GM19395 (cell line): ENCODE results near the gene EFCAB6.
"Not testable (repeated sequence)": the region's sequence is repeated elsewhere in the genome, so short reads cannot be mapped to it uniquely, and the experiment has no call there.

Experiments used
- ATAC-seq: cut with Tn5 transposase; IDR thresholded peaks from one replicate; pipeline ENCODE4 v1.9.1; 2021; ENCODE audit warnings: mild to moderate bottlenecking, moderate library complexity; ENCODE audit not compliant: unreplicated experiment

Gene EFCAB6

DNA sequence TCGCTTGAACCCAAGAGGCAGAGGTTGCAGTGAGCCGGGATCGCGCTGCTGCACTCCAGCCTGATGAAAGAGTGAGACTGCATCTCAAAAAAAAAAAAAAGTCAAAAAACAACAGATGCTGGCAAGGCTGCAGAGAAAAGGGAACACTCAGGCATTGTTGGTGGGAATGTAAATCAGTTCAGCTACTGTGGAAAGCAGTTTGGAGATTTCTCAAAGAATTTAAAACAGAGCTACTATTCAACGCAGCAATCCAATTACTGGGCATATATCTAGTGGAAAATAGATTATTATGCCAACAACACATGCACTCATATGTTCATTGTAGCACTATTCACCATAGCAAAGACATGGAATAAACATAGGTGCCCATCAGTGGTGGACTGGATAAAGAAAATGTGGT lies 89.7 kb downstream of the EFCAB6 start:
- ATAC-seq = no peak

DNA sequence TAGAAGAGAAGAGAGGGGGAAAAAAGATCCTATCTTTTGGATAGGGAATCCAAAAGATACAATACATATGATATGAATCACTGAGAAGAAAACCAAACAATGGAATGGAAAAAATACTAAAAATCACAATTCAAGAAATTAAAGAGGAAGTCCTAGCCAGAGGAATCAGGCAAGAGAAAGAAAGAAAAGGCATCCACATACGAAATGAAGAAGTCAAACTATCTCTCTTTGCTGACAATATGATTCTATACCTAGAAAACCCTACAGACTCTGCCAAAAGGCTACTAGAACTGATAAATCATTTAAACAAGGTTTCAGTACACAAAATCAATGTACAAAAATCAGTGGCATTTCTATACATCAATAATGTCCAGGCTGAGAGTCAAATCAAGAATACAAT lies 91.4 kb downstream of the EFCAB6 start:
- no peak for ATAC-seq

DNA sequence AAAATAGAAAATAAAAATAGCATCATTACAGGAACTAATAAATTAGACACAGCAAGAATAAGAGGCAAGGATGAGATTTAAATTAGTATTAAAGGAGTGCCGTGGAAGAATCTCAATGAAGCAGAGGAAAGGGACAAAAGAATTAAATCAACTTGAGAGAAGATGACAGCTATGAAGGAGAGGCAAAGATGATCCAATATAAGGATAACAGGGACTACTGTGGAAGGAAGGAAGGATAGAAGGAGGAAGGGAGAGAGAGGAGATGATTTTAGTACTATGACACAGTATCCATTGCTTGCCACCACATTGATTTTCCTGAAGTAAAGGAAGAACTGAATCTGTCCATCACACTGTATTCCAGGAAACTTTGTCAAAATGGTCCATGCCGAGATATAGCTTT lies 98.0 kb downstream of the EFCAB6 start:
- ATAC-seq = no peak

DNA sequence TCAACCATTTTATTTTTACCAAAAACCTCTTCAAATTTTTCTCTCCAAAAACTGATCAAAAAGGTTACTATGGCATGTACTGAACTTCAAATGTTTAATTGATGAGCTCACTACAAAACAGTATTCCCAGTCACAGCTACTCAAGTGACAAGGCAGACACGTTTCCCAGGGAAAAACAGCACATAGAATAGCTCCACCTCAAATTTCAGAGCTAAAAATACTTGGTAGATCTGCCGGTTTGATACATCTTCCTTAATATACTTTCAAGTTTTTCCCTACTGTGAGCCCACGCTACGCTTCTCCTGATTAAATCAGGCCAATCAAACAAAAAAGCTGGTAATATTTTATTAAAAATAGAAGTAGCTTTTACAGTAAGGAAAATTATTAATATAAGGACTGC lies 100.4 kb downstream of the EFCAB6 start:
- ATAC-seq = no peak

DNA sequence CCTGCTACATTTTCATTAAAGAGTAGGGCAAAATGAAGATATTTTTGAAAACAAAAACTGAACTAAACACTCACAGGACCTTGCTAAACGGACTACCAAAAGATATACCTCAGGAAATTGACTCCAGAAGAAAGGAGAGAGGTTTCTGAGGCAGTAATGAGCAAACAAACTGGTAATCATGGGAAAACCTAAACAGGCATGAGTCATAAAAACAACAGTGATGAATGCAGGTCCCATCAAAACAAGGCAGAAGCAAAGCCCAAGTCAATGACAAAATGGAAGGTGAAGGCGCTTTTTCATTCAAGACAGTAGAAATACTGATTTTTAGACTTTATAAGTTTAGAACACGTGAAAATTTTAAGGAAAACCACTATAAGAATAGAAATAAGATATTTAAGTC lies 104.5 kb downstream of the EFCAB6 start:
- no peak for ATAC-seq

DNA sequence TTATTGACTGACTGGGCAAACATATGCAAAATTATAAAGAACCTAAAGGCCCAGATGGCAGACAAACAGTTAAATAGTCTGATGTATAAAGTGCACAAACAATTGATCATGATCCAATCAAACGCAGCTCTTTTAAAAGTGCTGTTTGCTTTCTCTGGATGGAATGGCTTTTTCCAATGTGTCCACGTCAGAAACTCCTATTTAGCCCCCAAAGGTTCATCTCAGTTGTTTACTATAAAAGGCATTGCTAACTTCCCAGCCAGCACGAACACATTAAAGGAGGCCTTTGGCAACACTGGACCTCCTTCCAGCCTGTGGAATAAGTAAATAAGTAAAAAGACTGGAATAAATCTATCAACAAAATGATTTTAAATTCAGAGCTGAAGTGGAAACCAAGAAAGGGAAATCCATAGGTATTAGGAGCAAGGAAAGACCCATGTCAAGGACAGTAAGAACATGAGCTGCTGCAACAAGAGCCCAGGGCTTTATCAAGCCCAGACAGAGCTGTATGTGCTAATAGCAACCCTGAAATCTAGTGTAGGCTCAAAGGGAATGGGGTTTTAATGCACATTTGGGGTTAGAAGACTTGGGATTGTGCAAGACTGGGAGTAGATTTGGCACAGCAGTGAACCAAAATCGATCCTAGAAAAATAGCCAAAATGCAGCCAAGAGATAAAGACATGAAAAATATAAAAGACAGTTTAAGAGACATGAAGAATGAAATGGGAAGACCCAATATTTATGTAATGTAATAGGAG lies 105.4 kb downstream of the EFCAB6 start:
- ATAC-seq = no peak

DNA sequence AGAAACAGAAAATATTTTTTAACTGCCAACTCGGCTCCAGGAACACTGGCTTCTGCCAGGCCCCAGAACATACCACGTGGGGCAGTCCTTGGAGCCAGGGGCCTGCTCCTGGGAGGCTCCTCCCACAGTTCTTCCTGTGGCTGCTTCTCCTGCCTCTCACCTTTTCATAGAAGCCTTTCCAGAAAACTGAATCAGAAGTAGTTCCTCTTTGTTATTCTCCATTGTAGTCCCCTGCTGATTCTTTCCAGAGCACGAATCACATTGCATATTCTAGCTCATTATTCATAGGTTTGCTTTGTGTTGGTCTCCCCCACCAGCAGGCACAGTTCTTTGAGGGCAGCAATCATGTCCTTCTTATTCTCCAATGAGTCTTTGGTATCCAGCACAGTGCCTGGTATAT lies 106.0 kb downstream of the EFCAB6 start:
- ATAC-seq = no peak

DNA sequence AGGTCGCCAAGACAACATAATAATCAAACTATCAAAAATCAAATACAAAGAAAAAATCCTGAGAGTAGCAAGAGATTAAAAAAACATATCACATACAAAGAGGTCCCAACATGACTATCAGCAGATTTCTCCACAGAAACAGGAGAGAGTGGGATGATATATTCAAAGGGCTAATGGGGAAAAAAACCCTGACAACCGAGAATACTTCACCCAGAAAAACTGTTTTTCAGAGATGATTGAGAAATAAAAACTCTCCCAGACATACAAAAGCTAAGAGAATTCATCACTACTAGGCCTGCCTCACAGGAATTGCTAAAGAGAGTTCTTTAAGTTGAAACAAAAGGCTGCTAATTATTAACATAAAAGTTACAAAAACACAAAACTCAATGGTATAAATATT lies 108.1 kb downstream of the EFCAB6 start:
- ATAC-seq = no peak

DNA sequence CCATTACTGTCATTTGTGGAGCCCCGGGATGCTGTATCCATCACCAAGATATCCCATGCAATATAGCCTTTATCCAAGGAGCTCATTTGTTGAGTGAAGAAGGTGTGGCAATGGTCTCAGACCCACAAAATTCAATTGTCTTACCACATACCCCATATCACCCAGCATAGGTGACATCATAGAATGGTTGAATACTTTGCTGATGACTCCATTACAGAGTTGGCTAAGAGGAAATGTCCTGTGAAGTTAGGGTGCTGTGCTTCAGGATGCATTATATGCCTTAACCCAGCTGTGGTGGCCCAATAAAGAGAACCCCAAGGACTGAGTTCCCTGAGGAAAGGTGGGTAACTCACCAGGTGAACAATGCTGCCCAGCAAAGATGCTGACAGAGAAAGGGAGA lies 113.7 kb downstream of the EFCAB6 start:
- no peak for ATAC-seq

DNA sequence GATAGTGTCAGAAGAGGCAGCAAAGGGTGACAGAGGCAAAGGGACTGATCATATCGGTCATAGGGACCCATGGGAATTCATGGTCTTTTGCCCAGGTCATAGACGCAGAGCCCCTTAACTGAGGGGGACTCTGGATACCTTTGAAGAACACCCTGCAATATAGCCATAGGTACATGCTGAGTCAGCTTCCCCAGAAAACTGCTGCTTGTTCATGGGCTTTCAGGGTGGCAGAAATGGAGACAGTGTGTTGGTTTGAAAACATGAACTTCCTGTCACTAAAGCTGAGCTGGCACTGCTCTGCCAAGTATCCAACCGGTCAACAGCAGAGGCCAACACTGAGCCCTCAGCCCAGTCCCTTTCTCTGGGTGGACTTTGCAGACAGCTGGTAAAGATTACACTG lies 114.2 kb downstream of the EFCAB6 start:
- no peak for ATAC-seq

DNA sequence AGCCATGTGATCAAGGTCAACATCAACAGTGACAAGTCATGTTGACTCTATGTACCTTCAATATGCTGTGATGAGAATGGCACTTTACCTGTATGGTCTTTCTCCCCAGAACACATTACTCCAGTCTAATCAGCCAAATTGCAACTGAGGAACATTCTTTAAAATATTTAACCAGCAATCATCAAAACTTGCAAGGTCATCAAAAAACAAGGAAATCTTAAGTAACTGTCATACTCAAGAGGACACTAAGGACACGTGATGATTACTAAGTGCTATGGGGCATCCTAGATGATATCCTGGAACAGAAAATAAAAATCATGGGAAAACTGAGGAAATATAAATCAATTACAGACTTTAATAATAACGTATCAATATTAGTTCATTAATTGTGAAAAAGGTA lies 118.9 kb downstream of the EFCAB6 start:
- no peak for ATAC-seq

DNA sequence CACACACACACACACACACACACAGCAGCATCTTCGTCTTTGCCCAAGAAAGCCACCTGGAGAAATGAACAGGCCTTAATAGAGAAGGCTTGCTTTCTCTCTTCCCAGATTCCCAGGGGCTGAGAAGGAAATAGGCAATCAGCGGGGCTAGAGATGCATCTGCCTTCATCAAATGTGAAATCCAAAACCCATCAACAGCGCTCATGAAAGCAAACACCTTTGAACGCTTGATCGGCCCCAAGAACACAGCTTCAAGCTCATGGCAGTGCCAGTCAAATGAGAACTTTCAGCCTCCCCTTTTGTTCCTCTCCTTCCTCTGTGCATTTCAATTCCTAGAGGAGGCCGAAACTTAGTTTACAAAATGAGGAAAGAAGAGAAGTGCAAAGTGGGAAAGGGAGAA lies 122.7 kb downstream of the EFCAB6 start:
- ATAC-seq = no peak

DNA sequence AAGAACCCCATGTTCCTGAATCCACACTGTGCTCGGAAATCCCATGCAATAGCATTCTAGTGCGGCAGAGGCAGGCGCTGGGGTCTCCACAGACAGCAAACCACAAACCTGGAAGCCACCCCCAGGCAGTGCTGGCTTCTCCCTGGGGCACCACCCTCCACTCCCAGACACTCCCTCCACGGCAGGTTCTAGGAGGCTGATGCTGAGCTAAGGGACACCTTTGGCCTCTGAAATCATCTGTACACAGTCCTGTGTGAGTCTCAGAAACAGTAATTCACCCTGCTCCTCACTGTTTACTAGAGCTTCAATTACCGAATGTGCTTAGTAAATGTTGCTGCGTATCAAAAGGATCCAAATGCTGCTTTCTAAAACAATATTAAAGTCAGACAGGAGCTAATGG lies 129.3 kb downstream of the EFCAB6 start:
- no peak for ATAC-seq

DNA sequence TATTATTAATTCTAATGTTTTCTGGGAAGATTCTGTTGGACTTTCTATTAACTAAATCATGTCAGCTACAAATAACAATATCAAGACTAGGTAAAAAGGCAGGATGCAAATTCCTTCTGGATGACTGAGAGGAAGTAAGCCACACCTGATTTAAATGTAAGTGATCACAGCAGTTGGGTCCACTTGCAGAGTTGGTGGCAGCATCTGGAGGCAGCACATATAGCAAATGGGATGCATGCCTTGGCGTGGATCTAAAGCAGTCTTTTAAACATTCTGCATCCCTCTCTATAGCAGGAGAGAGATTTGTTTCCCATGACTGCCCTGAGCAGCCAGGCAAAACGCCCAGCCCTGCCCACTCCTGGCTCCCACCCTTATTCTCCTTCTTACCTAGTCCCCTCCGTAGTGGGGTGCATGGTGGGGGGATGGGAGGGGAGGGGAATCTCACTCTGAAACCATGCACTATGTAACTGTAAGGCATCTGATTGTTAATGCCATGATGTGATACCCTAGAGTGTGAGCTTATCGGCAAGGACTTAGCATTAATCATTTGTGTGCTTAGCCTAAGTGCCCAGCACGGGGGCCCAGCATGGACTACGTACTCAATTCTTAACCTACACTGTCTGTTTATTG lies 130.3 kb downstream of the EFCAB6 start:
- no peak for ATAC-seq

DNA sequence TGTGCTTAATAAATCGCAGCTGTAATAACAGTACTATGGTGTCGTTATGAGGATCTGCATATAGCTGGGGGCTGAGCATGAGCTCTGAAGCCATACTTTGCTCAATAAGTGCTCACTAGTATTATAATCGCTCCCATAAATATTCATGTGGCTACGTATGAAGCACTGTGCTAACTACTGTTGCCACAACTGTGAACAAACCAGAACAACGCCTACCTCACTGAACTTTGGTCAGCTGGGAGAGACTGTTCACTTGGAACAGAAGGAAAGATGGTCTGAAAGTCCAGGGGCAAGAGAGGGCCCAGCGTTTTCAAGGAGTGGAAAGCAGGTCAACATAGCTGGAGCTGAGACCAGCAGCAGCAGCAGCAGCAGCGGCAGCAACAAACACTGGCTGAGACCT lies 141.6 kb downstream of the EFCAB6 start:
- no peak for ATAC-seq

DNA sequence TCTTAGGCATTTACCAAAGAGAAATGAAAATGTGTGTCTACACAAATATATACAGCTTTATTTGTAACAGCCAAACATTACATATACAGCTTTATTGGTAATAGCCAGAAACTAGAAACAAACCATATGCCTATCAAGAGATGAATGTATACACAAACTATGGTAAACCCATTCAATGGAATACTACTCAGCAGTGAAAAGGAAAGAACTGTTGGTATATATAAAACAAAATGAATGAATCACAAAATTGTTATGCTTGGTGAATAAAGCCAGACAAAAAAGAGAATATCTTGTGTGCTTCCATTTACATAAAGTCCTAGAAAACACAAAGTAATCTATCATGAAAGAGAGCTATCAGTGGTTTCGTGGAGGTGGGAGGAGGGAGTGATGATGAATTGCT lies 142.9 kb downstream of the EFCAB6 start:
- no peak for ATAC-seq

DNA sequence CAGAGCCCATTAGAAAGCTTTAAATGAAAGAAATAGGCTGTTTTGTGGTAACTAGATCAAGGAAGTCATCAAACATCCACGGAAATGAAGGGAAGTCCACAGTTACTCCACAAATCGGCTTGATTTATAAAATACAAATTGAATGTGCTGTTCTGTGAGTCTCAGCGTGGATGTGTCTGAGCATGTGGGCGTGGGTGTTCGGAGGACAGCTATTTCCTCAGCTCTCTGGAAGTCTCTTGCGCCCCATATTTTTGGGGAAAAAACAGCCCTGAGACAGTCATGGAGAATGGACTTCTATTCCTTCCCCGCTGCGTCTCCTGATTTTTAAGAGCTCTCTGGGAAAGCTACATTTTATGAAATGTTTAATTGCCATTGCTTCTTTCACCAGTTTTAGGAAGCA lies 144.4 kb downstream of the EFCAB6 start:
- no peak for ATAC-seq

DNA sequence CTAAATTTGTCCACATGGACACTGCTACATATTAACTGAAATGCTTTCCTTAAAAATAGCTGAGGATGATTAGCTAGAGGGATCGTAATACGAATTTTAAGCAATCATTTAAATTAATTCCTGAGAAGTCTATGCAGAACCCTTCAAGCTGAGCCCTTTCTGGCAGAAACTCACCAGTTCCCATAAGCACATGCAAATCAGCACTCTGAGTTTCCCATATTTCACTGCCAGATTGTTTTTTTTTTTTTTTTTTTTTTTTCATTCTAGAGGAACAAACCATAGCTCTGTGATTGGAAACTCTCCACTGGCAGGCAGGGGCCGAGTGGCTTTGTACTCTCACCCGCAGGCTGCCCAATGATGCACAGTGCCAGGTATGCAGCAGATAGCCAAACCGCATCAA lies 145.6 kb downstream of the EFCAB6 start:
- ATAC-seq = no peak

DNA sequence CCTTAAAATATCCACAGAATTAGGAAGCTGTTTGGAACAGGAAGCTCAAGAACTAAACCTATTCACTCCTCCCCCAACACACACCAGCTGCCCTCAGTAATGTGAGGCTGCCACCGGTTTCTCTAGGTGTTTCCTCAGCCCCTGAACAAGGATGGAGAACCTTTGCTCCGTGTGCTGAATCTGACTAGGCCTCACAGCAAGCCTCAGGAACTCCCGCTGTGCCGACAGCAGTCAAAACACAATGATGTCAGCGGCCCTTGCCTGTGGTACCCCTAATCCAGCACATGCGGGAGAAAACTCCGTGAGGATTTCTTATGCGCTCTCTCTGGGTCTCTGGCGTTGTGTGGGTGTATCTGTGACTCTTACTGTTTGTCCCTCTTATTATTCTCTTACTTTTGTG lies 153.3 kb downstream of the EFCAB6 start:
- ATAC-seq = no peak

DNA sequence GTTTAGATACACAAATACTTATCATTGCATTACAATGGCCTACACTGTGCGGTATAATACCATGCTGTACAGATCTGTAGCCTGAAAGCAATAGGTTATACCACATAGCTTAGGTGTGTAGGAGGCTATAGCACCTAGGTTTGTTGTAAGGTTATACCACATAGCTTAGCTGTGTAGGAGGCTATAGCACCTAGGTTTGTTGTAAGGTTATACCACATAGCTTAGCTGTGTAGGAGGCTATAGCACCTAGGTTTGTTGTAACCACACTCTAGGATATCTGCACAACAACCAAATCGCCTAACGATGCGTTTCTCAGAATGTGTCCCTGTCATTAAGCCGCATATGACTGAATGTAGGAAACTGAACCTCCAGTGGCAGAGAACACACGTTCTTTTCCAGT lies 155.5 kb downstream of the EFCAB6 start:
- not testable (repeated sequence) for ATAC-seq

DNA sequence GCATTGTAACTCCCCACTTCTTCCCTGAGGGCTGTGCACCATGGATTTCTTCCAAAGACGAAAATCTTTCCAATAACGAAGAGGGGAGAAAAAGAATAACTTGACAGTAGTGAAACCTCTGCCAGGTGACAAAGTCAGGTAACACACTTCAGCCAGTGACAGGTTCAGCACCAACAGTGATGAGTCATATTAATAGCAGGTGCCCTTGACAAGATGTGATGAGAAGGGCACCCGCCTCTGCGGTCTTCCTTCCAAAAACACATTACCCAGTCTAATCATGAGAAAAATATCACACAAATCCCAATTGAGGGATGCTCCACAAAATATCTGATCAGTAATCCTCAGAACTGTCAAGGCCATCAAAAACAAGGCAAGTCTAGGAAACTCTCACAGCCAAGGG lies 157.8 kb downstream of the EFCAB6 start:
- no peak for ATAC-seq

DNA sequence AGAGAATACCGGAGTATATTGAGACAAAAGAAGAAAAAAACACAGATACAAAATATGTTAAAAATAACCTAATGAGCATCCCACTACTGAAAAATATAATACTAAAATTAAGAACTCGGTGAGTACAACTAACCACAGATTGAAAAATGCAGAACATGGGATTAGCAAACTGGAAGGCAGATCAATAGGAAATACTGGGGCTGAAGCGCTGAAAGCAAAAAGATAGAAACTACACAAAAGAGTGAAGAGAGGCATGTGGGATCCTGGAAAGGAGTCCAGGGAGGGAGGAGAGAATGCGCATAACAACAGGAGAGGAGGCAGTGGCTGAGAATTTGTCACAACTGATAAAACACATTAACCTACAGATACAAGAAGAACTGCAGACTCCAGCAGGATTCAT lies 159.3 kb downstream of the EFCAB6 start:
- no peak for ATAC-seq

DNA sequence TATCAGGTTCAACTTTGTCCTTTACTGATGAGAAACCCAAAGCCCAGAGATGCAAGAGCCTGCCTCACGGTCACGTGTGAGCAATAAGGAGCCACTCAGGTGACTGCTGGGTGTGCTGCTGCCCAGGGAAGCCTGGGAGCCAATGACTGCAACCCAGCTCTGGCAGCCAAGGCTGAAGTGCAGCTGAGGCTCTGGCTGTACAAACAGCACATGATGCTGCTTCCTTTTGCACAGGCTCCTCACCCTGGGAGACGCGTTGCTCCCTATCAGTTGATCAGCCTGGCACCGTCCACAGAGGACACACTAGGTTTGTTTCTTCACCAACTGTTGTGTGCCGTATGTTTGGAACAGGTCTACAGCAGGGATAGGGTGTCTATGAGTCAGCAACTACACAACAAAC lies 168.7 kb downstream of the EFCAB6 start:
- no peak for ATAC-seq
